GM23338 (cell line): Measurements from ENCODE around the gene SLC2A9. TPM values are rescaled to one million over a fixed set of nuclear protein-coding genes. Genes with fewer than 3 reads are reported as not detected.
A peak's percentile ranks its signal among the peaks of the same experiment; 100 is the strongest.

ENCODE experiments used
- ATAC-seq: fragments of 200-7000 bp; cut with Tn5 transposase; 3 replicates; pipeline ENCODE4 v1.9.1; 2020
- DNase-seq: peaks from one replicate; pipeline ENCODE4 v3.0.0-alpha.2; 2015; ENCODE audit warnings: low spot score
- H2AFZ ChIP-seq: fragments of 200-600 bp; sonication (generic); 2 replicates; pipeline ENCODE4 v1.8.0; 2016; ENCODE audit warnings: antibody characterized with exemption, mild to moderate bottlenecking, moderate library complexity
- H3F3A ChIP-seq: fragments of 200-600 bp; sonication (generic); replicated peaks from 2 replicates; pipeline ENCODE4 v1.8.0; 2017; ENCODE audit warnings: antibody characterized with exemption, mixed run types, low read depth
- H3K27ac ChIP-seq: fragments of 200-600 bp; sonication (generic); 2 replicates; pipeline ENCODE4 v1.6.1; 2016; ENCODE audit warnings: low read depth
- H3K27me3 ChIP-seq: fragments of 200-600 bp; sonication (generic); 2 replicates; pipeline ENCODE4 v1.8.0; 2016; ENCODE audit warnings: mild to moderate bottlenecking, mixed run types, moderate library complexity; ENCODE audit not compliant: insufficient read depth
- H3K36me3 ChIP-seq: fragments of 200-600 bp; sonication (generic); 2 replicates; pipeline ENCODE4 v1.8.0; 2016; ENCODE audit warnings: mild to moderate bottlenecking; ENCODE audit not compliant: insufficient read depth
- H3K4me1 ChIP-seq: fragments of 200-600 bp; sonication (generic); 2 replicates; pipeline ENCODE4 v1.8.0; 2016; ENCODE audit warnings: mild to moderate bottlenecking, moderate library complexity; ENCODE audit not compliant: insufficient read depth
- H3K4me2 ChIP-seq: fragments of 200-600 bp; sonication (generic); 2 replicates; pipeline ENCODE4 v1.7.1; 2017; ENCODE audit warnings: mixed run types
- H3K4me3 ChIP-seq: fragments of 200-600 bp; sonication (generic); 2 replicates; pipeline ENCODE4 v1.6.1; 2016; ENCODE audit warnings: mixed run types
- H3K79me2 ChIP-seq: fragments of 200-600 bp; sonication (generic); replicated peaks from 2 replicates; pipeline ENCODE4 v1.8.0; 2017; ENCODE audit warnings: mild to moderate bottlenecking; ENCODE audit not compliant: insufficient read depth
- H3K9me2 ChIP-seq: fragments of 200-600 bp; sonication (generic); 2 replicates; pipeline ENCODE4 v1.8.0; 2017; ENCODE audit not compliant: insufficient read depth
- H4K20me1 ChIP-seq: fragments of 200-600 bp; sonication (generic); replicated peaks from 2 replicates; pipeline ENCODE4 v1.8.0; 2017; ENCODE audit warnings: mild to moderate bottlenecking; ENCODE audit not compliant: insufficient read depth
- H3K27ac Mint-ChIP-seq: 2 replicates; pipeline ENCODE4 v1.8.0; 2020; ENCODE audit warnings: inconsistent platforms, mild to moderate bottlenecking, moderate library complexity, mixed read lengths
- H3K27me3 Mint-ChIP-seq: 3 replicates; pipeline ENCODE4 v1.8.0; 2022; ENCODE audit warnings: low read depth, mild to moderate bottlenecking, moderate library complexity, mixed read lengths, inconsistent platforms; ENCODE audit not compliant: insufficient read depth, poor library complexity
- H3K36me3 Mint-ChIP-seq: 3 replicates; pipeline ENCODE4 v1.8.0; 2021; ENCODE audit warnings: low read depth, mild to moderate bottlenecking, inconsistent platforms, moderate library complexity, mixed read lengths
- H3K4me1 Mint-ChIP-seq: 3 replicates; pipeline ENCODE4 v1.8.0; 2020; ENCODE audit warnings: mild to moderate bottlenecking, inconsistent platforms, mixed read lengths
- H3K4me3 Mint-ChIP-seq: 3 replicates; pipeline ENCODE4 v1.8.0; 2021; ENCODE audit warnings: moderate library complexity, mild to moderate bottlenecking, inconsistent platforms, mixed read lengths
- H3K9me3 Mint-ChIP-seq: 3 replicates; pipeline ENCODE4 v1.8.0; 2020; ENCODE audit warnings: moderate library complexity, mild to moderate bottlenecking, inconsistent platforms, mixed read lengths
- CREB1 ChIP-seq: fragments of 250-450 bp; sonication (Bioruptor Pico); IDR thresholded peaks from 2 replicates; pipeline ENCODE4 v1.5.0; 2020; ENCODE audit warnings: low read depth, mild to moderate bottlenecking, moderate library complexity
- CTCF ChIP-seq, 2 experiments: fragments of 200-600 bp in 1 of 2; sonication (generic) in 1 of 2; conservative IDR thresholded peaks; 2 replicates each; pipeline versions ENCODE4 v1.5.1 to v1.6.1; 2016 to 2017; ENCODE audit warnings: antibody characterized with exemption in 2 of 2, low read depth in 2 of 2, mild to moderate bottlenecking in 2 of 2, moderate library complexity in 1 of 2
- ETS1 ChIP-seq: IDR thresholded peaks from 2 replicates; pipeline ENCODE4 v1.6.1; 2016; ENCODE audit warnings: antibody characterized with exemption
- REST ChIP-seq: IDR thresholded peaks from one replicate; pipeline ENCODE4 v1.6.1; 2018; ENCODE audit warnings: antibody characterized with exemption; ENCODE audit not compliant: unreplicated experiment
- STAT1 ChIP-seq: IDR thresholded peaks from one replicate; pipeline ENCODE4 v1.6.1; 2016; ENCODE audit warnings: antibody characterized with exemption; ENCODE audit not compliant: unreplicated experiment
- ZNF462 ChIP-seq: fragments of 250-450 bp; sonication (Bioruptor Pico); IDR thresholded peaks from 2 replicates; pipeline ENCODE4 v1.5.0; 2020; ENCODE audit warnings: mild to moderate bottlenecking, moderate library complexity
- polyA plus RNA-seq: library from polyadenylated mRNA; unstranded; fragments of >200 nt; fragmentation: Nextera tagmentation; extraction: Ambion mirVana; gene quantifications from 2 replicates; pipeline ENCODE4 v1.2.1, GENCODE V29; 2016
- total RNA-seq: library from RNA; depleted of rRNA; stranded (reverse); fragments of >200 nt; shearing (Covaris generic); gene quantifications from 2 replicates; pipeline ENCODE4 v1.2.3, GENCODE V29; 2014

Gene SLC2A9
- total and polyA plus RNA-seq, 2 experiments from 2014 or later: 0.21 to 0.40 TPM

- TF ChIP-seq REST: no peak
These were observed 239.2 kb downstream of the SLC2A9 start (continued) for GRCh38 chr4:9782136-9782436.

GRCh38 chr4:9781343-9782135 is 239.8 kb downstream of the SLC2A9 start, which contains the start of gene DRD5:
Gene DRD5 (plus strand): TSS chr4:9781634. CDS start chr4:9782030, 396 bp downstream.
- Mint-ChIP-seq H3K27me3 (peaks cover 38% of the 10 kb centered on the region), H3K4me3 (peak within 1 kb of the TSS; percentile 76), H3K4me1 (peaks cover 5% of the 10 kb centered on the region; the same call in 2 of the 3 replicates), H3K9me3 (peaks cover 6% of the 10 kb centered on the region; the same call in 2 of the 3 replicates), H3K36me3 (no peaks in the 10 kb centered on the region; the same call in 2 of the 3 replicates), H3K27ac (no peak within 1 kb of the TSS)
- no peaks in the 10 kb centered on the region for H3K4me1 ChIP-seq
- H3K36me3 ChIP-seq: no peaks in the 10 kb centered on the region
- H3K9me2 ChIP-seq: no peaks in the 10 kb centered on the region
- H3K79me2 ChIP-seq: no peaks in the 10 kb centered on the region
- peak within 1 kb of the TSS; percentile 81 for H2AFZ ChIP-seq
- ATAC-seq (peak; percentile 88), DNase-seq (peak; percentile 75)
- H3F3A ChIP-seq: no peaks in the 10 kb centered on the region
- H3K4me2 ChIP-seq: peak within 1 kb of the TSS; percentile 78
- peak within 1 kb of the TSS; percentile 58 for H3K4me3 ChIP-seq
- H3K27me3 ChIP-seq: peaks cover 35% of the 10 kb centered on the region
- H3K27ac ChIP-seq: no peak within 1 kb of the TSS
- H4K20me1 ChIP-seq: no peaks in the 10 kb centered on the region
- no peak for TF ChIP-seq ETS1
- no peak for TF ChIP-seq STAT1
- TF ChIP-seq REST: no peak
- TF ChIP-seq CREB1: no peak
- no peak for TF ChIP-seq ZNF462 (CRISPR knock-in tag)
- TF ChIP-seq CTCF (conservative IDR thresholded peaks at IDR 0.05; ENCODE audit: low read depth in 2 of 2): 0 out of 4 replicates have a peak, but pooled peaks of 1 of the 2 experiments have one; percentile 11
